PC-3 (cell line): Measurements from ENCODE around the gene SLC19A1. TPM values are rescaled to one million over a fixed set of nuclear protein-coding genes. Genes with fewer than 3 reads are reported as not detected.

Experiments used
- ATAC-seq: fragments of 200-7000 bp; cut with Tn5 transposase; 2 replicates; pipeline ENCODE4 v1.9.1; 2020; ENCODE audit warnings: mild to moderate bottlenecking, moderate library complexity
- BruUV-seq: library from RNA; stranded (reverse); fragments of 400-500 nt; replicated peaks from 2 replicates; lab custom pipeline; 2021; lab: Mats Ljungman, UMichigan
- CTCF ChIA-PET: fragments of 300-600 bp; sonication (Branson Sonifier 250); formaldehyde crosslinking; loops from one replicate; lab custom pipeline; 2022; ENCODE audit warnings: antibody characterized with exemption; lab: Charles Lee
- POLR2A ChIA-PET: fragments of 300-600 bp; sonication (Branson Sonifier 250); formaldehyde crosslinking; loops from one replicate; lab custom pipeline; 2022; ENCODE audit warnings: antibody characterized with exemption; ENCODE audit not compliant: unreplicated experiment; lab: Charles Lee
- DNase-seq: peaks from one replicate; pipeline ENCODE4 v3.0.0-alpha.2; 2015
- H2AFZ ChIP-seq: fragments of 300-600 bp; sonication (generic); 2 replicates; pipeline ENCODE4 v1.6.0; 2016; ENCODE audit warnings: antibody characterized with exemption, low read length
- H3F3A ChIP-seq: fragments of 300-600 bp; sonication (generic); one replicate; pipeline ENCODE4 v1.6.0; 2017; ENCODE audit warnings: antibody characterized with exemption, low read length, control low read depth, mild to moderate bottlenecking; ENCODE audit not compliant: unreplicated experiment
- H3K27ac ChIP-seq: fragments of 300-600 bp; sonication (generic); 2 replicates; pipeline ENCODE4 v1.5.1; 2016; ENCODE audit warnings: mild to moderate bottlenecking, low read length
- H3K27me3 ChIP-seq: fragments of 300-600 bp; sonication (generic); 2 replicates; pipeline ENCODE4 v1.6.1; 2016; ENCODE audit warnings: low read length, mixed read lengths
- H3K36me3 ChIP-seq: fragments of 300-600 bp; sonication (generic); 2 replicates; pipeline ENCODE4 v1.6.1; 2016; ENCODE audit warnings: low read depth, mixed run types, low read length, mixed read lengths
- H3K4me1 ChIP-seq: fragments of 300-600 bp; sonication (generic); 2 replicates; pipeline ENCODE4 v1.5.1; 2016; ENCODE audit warnings: low read length; ENCODE audit not compliant: insufficient read depth
- H3K4me2 ChIP-seq: fragments of 300-600 bp; sonication (generic); 2 replicates; pipeline ENCODE4 v1.6.0; 2016; ENCODE audit warnings: low read length
- H3K4me3 ChIP-seq: fragments of 300-600 bp; sonication (generic); 2 replicates; pipeline ENCODE4 v1.5.1; 2016; ENCODE audit warnings: mild to moderate bottlenecking, low read length, mixed read lengths
- H3K79me2 ChIP-seq: fragments of 300-600 bp; sonication (generic); 2 replicates; pipeline ENCODE4 v1.6.1; 2017; ENCODE audit warnings: low read length, mixed read lengths
- H3K9ac ChIP-seq: fragments of 300-600 bp; sonication (generic); 2 replicates; pipeline ENCODE4 v1.6.0; 2016; ENCODE audit warnings: mild to moderate bottlenecking, low read length
- H3K9me2 ChIP-seq: fragments of 300-600 bp; sonication (generic); replicated peaks from 2 replicates; pipeline ENCODE4 v1.6.1; 2016; ENCODE audit warnings: mixed run types, low read length, mixed read lengths
- H3K9me3 ChIP-seq: fragments of 300-600 bp; sonication (generic); 2 replicates; pipeline ENCODE4 v1.6.1; 2016; ENCODE audit warnings: low read length, mixed read lengths
- H4K20me1 ChIP-seq: fragments of 300-600 bp; sonication (generic); 2 replicates; pipeline ENCODE4 v1.6.1; 2016; ENCODE audit warnings: low read length, mixed read lengths
- EZH2 ChIP-seq: fragments of 300-600 bp; sonication (generic); IDR thresholded peaks from one replicate; pipeline ENCODE4 v1.6.1; 2017; ENCODE audit warnings: antibody characterized with exemption, mild to moderate bottlenecking, low read length; ENCODE audit not compliant: unreplicated experiment
- EZH2phosphoT487 ChIP-seq: fragments of 300-600 bp; sonication (generic); IDR thresholded peaks from 2 replicates; pipeline ENCODE4 v1.6.1; 2018; ENCODE audit warnings: mild to moderate bottlenecking, antibody characterized with exemption, low read length, borderline replicate concordance
- intact Hi-C: fragments of 100-400 bp; cut with micrococcal nuclease; formaldehyde crosslinking; loops from 2 replicates; pipeline ENCODE4 v1.9.0; 2023
- total RNA-seq: library from RNA; depleted of rRNA; stranded (reverse); fragments of >200 nt; gene quantifications from 2 replicates; pipeline ENCODE4 v1.2.3, GENCODE V29; 2014
- TF ChIP-seq, protein P1 (sequence below): fragments of 300-600 bp; sonication (generic); conservative IDR thresholded peaks from 2 replicates; pipeline ENCODE4 v1.5.1; 2017; ENCODE audit warnings: antibody characterized with exemption, low read depth, mild to moderate bottlenecking, low read length

Gene SLC19A1
- total RNA-seq, 1 experiment from 2014 or later, result 54.2 TPM

DNA sequence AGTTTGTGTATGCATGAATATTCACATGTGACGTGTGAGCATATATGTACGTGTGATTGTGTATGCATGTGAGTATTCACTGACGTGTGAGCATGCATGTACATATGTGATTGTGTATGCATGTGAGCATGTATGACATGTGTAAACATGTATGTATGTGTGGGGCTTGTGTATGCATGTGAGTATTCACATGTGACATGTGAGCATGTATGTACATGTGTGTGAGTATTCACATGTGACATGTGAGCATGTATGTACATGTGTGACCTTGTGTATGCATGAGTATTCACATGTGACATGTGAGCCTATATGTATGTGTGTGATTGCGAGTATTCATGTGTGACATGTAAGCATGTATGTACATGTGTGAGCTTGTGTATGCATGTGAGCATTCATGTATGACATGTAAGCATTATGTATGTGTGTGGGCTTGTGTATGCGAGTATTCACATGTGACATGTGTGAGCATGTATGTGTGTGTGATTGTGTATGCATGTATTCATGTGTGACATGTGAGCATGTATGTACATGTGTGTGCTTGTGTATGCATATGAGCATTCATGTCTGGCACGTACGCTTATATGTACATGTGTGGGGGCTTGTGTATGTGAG lies 89.4 kb downstream of the SLC19A1 start:
- H3K27me3 ChIP-seq, result no peaks in the 10 kb centered on the region
- H3K4me1 ChIP-seq, result peaks cover 13% of the 10 kb centered on the region
- BruUV-seq, result no TSS peak
- ChIA-PET POLR2A (no interaction called here), CTCF (no interaction called here)
- H4K20me1 ChIP-seq, result 0 out of 2 replicates have a peak, but pooled peaks cover 6% of the 10 kb centered on the region
- 0 out of 2 replicates have a peak, but pooled peaks cover 2% of the 10 kb centered on the region for H3K36me3 ChIP-seq
- H3K79me2 ChIP-seq, result no peaks in the 10 kb centered on the region
- H3K9me3 ChIP-seq, result peaks cover 3% of the 10 kb centered on the region; the same call in 1 of the 2 replicates
- H3K4me3 ChIP-seq, result no peak overlapping the region
- H3K9me2 ChIP-seq, result no peaks in the 10 kb centered on the region
- H3K9ac ChIP-seq, result no peak overlapping the region
- ATAC-seq (no peak), DNase-seq (no peak)
- H3K4me2 ChIP-seq, result no peak overlapping the region
- no peak for TF ChIP-seq EZH2
- TF ChIP-seq, protein P1, sequence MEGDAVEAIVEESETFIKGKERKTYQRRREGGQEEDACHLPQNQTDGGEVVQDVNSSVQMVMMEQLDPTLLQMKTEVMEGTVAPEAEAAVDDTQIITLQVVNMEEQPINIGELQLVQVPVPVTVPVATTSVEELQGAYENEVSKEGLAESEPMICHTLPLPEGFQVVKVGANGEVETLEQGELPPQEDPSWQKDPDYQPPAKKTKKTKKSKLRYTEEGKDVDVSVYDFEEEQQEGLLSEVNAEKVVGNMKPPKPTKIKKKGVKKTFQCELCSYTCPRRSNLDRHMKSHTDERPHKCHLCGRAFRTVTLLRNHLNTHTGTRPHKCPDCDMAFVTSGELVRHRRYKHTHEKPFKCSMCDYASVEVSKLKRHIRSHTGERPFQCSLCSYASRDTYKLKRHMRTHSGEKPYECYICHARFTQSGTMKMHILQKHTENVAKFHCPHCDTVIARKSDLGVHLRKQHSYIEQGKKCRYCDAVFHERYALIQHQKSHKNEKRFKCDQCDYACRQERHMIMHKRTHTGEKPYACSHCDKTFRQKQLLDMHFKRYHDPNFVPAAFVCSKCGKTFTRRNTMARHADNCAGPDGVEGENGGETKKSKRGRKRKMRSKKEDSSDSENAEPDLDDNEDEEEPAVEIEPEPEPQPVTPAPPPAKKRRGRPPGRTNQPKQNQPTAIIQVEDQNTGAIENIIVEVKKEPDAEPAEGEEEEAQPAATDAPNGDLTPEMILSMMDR, result no peak
- TF ChIP-seq EZH2phosphoT487, result no peak
- no peak overlapping the region for H2AFZ ChIP-seq
- no peak overlapping the region for H3K27ac ChIP-seq
- H3F3A ChIP-seq, result peaks cover 8% of the 10 kb centered on the region
- intact Hi-C loops, result no loop called here

DNA sequence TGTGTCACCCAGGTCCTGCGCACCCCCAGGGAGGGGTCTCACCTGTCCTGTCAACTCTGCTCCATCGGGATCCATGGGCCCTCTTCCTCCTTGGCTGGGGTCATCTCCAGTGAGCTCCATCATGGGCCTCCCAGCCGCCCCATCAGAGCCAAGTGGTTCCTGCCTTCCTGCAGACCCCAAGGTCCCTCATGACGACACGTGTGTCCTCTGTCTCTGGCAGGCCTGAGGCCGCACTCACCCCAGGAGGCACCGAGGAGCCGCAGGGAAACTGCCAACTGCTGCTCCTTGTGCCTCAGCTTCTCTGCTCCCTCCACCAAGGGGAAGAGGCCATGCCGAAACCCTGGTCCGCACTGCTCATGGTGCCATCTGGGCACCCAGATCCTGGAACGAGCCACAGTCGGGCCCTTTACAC lies 90.5 kb downstream of the SLC19A1 start:
- ATAC-seq, result no peak
- H3K9me3 ChIP-seq, result peaks cover 5% of the 10 kb centered on the region; the same call in 1 of the 2 replicates
- H3K4me1 ChIP-seq, result peaks cover 13% of the 10 kb centered on the region
- no peak overlapping the region for H3K27ac ChIP-seq
- no peak overlapping the region for H3K4me3 ChIP-seq
- no peaks in the 10 kb centered on the region for H3K9me2 ChIP-seq
- peaks cover 8% of the 10 kb centered on the region for H3F3A ChIP-seq
- POLR2A ChIA-PET, result no interaction called here
- H3K36me3 ChIP-seq, result peaks cover 3% of the 10 kb centered on the region; the same call in 1 of the 2 replicates
- H3K4me2 ChIP-seq, result no peak overlapping the region
- H2AFZ ChIP-seq, result no peak overlapping the region
- no TSS peak for BruUV-seq
- no peaks in the 10 kb centered on the region for H3K79me2 ChIP-seq
- intact Hi-C loops, result no loop called here
- H3K27me3 ChIP-seq, result no peaks in the 10 kb centered on the region
- 0 out of 2 replicates have a peak, but pooled peaks cover 6% of the 10 kb centered on the region for H4K20me1 ChIP-seq
- no peak for TF ChIP-seq EZH2phosphoT487
- TF ChIP-seq EZH2, result no peak
- DNase-seq, result no peak
- no peak overlapping the region for H3K9ac ChIP-seq
- CTCF ChIA-PET, result no interaction called here

- ChIA-PET CTCF (no interaction called here), POLR2A (no interaction called here)
- Histone ChIP-seq H3F3A (peaks cover 8% of the 10 kb centered on the region), H4K20me1 (0 out of 2 replicates have a peak, but pooled peaks cover 6% of the 10 kb centered on the region), H2AFZ (no peak overlapping the region), H3K4me3 (no peak overlapping the region), H3K9me2 (no peaks in the 10 kb centered on the region), H3K4me1 (peaks cover 13% of the 10 kb centered on the region), H3K79me2 (no peaks in the 10 kb centered on the region), H3K36me3 (peaks cover 8% of the 10 kb centered on the region; the same call in 1 of the 2 replicates), H3K9ac (no peak overlapping the region), H3K27me3 (no peaks in the 10 kb centered on the region), H3K4me2 (no peak overlapping the region), H3K27ac (no peak overlapping the region), H3K9me3 (peaks cover 8% of the 10 kb centered on the region; the same call in 1 of the 2 replicates)
- no TSS peak for BruUV-seq
- no peak for DNase-seq
- no peak for ATAC-seq
- intact Hi-C loops, result no loop called here
- TF ChIP-seq EZH2phosphoT487 (no peak), EZH2 (no peak)
- TF ChIP-seq, protein P1, result no peak
These were observed 91.0 kb downstream of the SLC19A1 start for GRCh38 chr21:45451091-45451740.
